CD14-positive monocyte (primary cell): ENCODE data around the gene DDX52. TPM values are rescaled to one million over a fixed set of nuclear protein-coding genes. Genes with fewer than 3 reads are reported as not detected.
"Not testable (repeated sequence)": the region's sequence is repeated elsewhere in the genome, so short reads cannot be mapped to it uniquely, and the experiment has no call there.

ENCODE experiments used
- DNase-seq, 3 donors: peaks; one replicate each; pipeline ENCODE4 v3.0.0-alpha.2; 2011 to 2022
- H2AFZ ChIP-seq: 2 replicates; pipeline ENCODE4 v1.6.0; 2012; ENCODE audit warnings: mild to moderate bottlenecking, low read depth, low read length, inconsistent platforms; ENCODE audit not compliant: insufficient read depth, poor library complexity, severe bottlenecking
- H3K27ac ChIP-seq, 2 donors: 1 replicate in 1 of 2; 2 replicates in 1 of 2; pipeline ENCODE4 v1.5.1; 2012 to 2013; ENCODE audit warnings: low read length in 2 of 2, control low read depth in 1 of 2, inconsistent platforms in 1 of 2, low read depth in 1 of 2, mild to moderate bottlenecking in 1 of 2
- H3K27me3 ChIP-seq, 2 donors: one replicate each; pipeline versions ENCODE4 v1.6.0 to v1.6.1; 2011 to 2013; ENCODE audit warnings: low read length in 2 of 2; ENCODE audit not compliant: control insufficient read depth in 2 of 2, insufficient read depth in 2 of 2
- H3K36me3 ChIP-seq, 2 donors: replicated peaks in 1 of 2; 1 replicate in 1 of 2; 2 replicates in 1 of 2; pipeline versions ENCODE4 v1.5.1 to v1.6.1; 2012 to 2013; ENCODE audit warnings: low read length in 2 of 2, control low read depth in 1 of 2, inconsistent platforms in 1 of 2, mild to moderate bottlenecking in 1 of 2; ENCODE audit not compliant: insufficient read depth in 2 of 2, control insufficient read depth in 1 of 2
- H3K4me1 ChIP-seq, 2 donors: 1 replicate in 1 of 2; 2 replicates in 1 of 2; pipeline versions ENCODE4 v1.5.1 to v1.6.1; 2012 to 2013; ENCODE audit warnings: low read length in 2 of 2, control low read depth in 1 of 2, inconsistent platforms in 1 of 2, mild to moderate bottlenecking in 1 of 2, moderate library complexity in 1 of 2; ENCODE audit not compliant: insufficient read depth in 2 of 2, control insufficient read depth in 1 of 2
- H3K4me2 ChIP-seq: replicated peaks from 2 replicates; pipeline ENCODE3; 2012; ENCODE audit warnings: low read length, moderate library complexity, mild to moderate bottlenecking; ENCODE audit not compliant: poor library complexity, severe bottlenecking; ENCODE audit errors: extremely low read depth
- H3K4me3 ChIP-seq, 3 experiments: fragments of 200-600 bp in 1 of 3; sonication (generic) in 1 of 3; replicated peaks in 1 of 3; 1 replicate in 2 of 3; 2 replicates in 1 of 3; pipeline ENCODE4 v1.5.1; 2011 to 2013; ENCODE audit warnings: low read length in 3 of 3, mild to moderate bottlenecking in 3 of 3, control low read depth in 2 of 3, low read depth in 2 of 3, inconsistent platforms in 1 of 3, moderate library complexity in 1 of 3
- H3K79me2 ChIP-seq: 2 replicates; pipeline ENCODE4 v1.6.0; 2012; ENCODE audit warnings: mild to moderate bottlenecking, control low read depth, inconsistent platforms, low read length, moderate library complexity; ENCODE audit not compliant: insufficient read depth
- H3K9ac ChIP-seq: 2 replicates; pipeline ENCODE4 v1.6.0; 2017; ENCODE audit warnings: low read length, mild to moderate bottlenecking; ENCODE audit not compliant: insufficient read depth, poor library complexity, severe bottlenecking
- H3K9me3 ChIP-seq, 2 donors: replicated peaks in 1 of 2; 1 replicate in 1 of 2; 2 replicates in 1 of 2; pipeline versions ENCODE4 v1.5.1 to v1.6.1; 2012 to 2013; ENCODE audit warnings: low read length in 2 of 2, control low read depth in 1 of 2; ENCODE audit not compliant: control insufficient read depth in 1 of 2, insufficient read depth in 1 of 2
- H4K20me1 ChIP-seq: 2 replicates; pipeline ENCODE4 v1.6.0; 2012; ENCODE audit warnings: mild to moderate bottlenecking, low read length, control low read depth, moderate library complexity; ENCODE audit not compliant: insufficient read depth
- H3K27ac Mint-ChIP-seq, 7 donors: one replicate each; pipeline ENCODE4 v1.8.0; 2020; ENCODE audit warnings: mild to moderate bottlenecking in 7 of 7, mixed read lengths in 7 of 7, moderate library complexity in 6 of 7, inconsistent platforms in 2 of 7
- H3K27me3 Mint-ChIP-seq, 3 donors: one replicate each; pipeline ENCODE4 v1.8.0; 2021 to 2022; ENCODE audit warnings: low read depth in 3 of 3, mild to moderate bottlenecking in 3 of 3, mixed read lengths in 3 of 3, moderate library complexity in 3 of 3, inconsistent platforms in 1 of 3
- H3K36me3 Mint-ChIP-seq, 2 donors: one replicate each; pipeline ENCODE4 v1.8.0; 2020; ENCODE audit warnings: mixed read lengths in 2 of 2, inconsistent platforms in 1 of 2, mild to moderate bottlenecking in 1 of 2
- H3K4me1 Mint-ChIP-seq: one replicate; pipeline ENCODE4 v1.8.0; 2020; ENCODE audit warnings: mild to moderate bottlenecking, mixed read lengths
- H3K4me3 Mint-ChIP-seq, 2 donors: one replicate each; pipeline ENCODE4 v1.8.0; 2020; ENCODE audit warnings: mild to moderate bottlenecking in 2 of 2, mixed read lengths in 2 of 2, moderate library complexity in 1 of 2
- H3K9me3 Mint-ChIP-seq, 7 donors: one replicate each; pipeline ENCODE4 v1.8.0; 2020 to 2022; ENCODE audit warnings: mixed read lengths in 7 of 7, mild to moderate bottlenecking in 6 of 7, moderate library complexity in 6 of 7, inconsistent platforms in 2 of 7
- CTCF ChIP-seq: fragments of 200-600 bp; IDR thresholded peaks from one replicate; pipeline ENCODE4 v1.8.0; 2022; ENCODE audit warnings: antibody characterized with exemption, mild to moderate bottlenecking
- WGBS: methylation state at CpG from one replicate; pipeline ENCODE4 v1.1.5; 2013; ENCODE audit warnings: missing lambda C conversion rate; ENCODE audit not compliant: insufficient coverage; 5-methylcytosine and 5-hydroxymethylcytosine counted together
- intact Hi-C, 2 donors: fragments of 100-400 bp; cut with micrococcal nuclease; formaldehyde crosslinking; loops; one replicate each; pipeline versions ENCODE4 v1.15.0 to v1.15.1; 2023
- polyA plus RNA-seq, 3 donors: library from polyadenylated mRNA; depleted of rRNA in 1 of 3; unstranded in 2 of 3; stranded (reverse) in 1 of 3; fragments of 300-500 nt in 2 of 3; fragments of >200 nt in 1 of 3; fragmentation: Illumina TruSeq in 2 of 3; gene quantifications; 1 replicate in 2 of 3; 2 replicates in 1 of 3; pipeline ENCODE4 v1.2.3, GENCODE V29; 2012 to 2021

Gene DDX52
- polyA plus RNA-seq, 3 donors = 6.4 to 11.3 (median 8.8) TPM

DNA sequence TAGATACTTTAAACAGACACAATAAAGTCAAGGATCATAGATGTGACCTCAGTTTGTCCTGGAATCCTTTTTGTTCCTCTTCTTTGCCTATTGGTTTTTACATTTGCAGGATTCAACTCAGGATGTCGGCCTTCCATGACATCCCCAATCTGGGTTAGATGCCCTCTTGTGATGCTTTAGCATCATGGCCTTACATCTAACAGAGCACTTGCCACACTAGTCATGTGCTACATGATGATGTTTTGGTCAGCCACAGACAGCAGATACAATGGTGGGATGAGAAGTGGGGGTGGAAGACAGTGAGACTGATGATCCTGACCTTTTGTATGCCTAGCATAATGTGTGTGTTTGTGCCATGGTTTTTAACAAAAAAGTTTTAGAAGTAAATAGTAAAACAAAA, 32.3 kb downstream of the DDX52 start:
- intact Hi-C loops = no loop called here
- no peak overlapping the region for H2AFZ ChIP-seq
- Mint-ChIP-seq H3K4me3 (no peak overlapping the region), H3K4me1 (peaks cover 24% of the 10 kb centered on the region), H3K9me3 (no peaks in the 10 kb centered on the region), H3K27me3 (no peaks in the 10 kb centered on the region), H3K36me3 (peaks cover 22 to 28% of the 10 kb centered on the region in 2 donors), H3K27ac (no peak overlapping the region)
- no peak for TF ChIP-seq CTCF
- no peak overlapping the region for H3K9ac ChIP-seq
- peaks cover 20 to 33% of the 10 kb centered on the region in 2 donors for H3K4me1 ChIP-seq
- 100% methylated on average over 1 of the region's 1 CpG for WGBS
- H3K27ac ChIP-seq = no peak overlapping the region
- H3K79me2 ChIP-seq = peaks cover 32% of the 10 kb centered on the region
- DNase-seq = no peak
- H3K9me3 ChIP-seq = no peaks in the 10 kb centered on the region
- peaks cover 21 to 40% of the 10 kb centered on the region in 2 donors for H3K36me3 ChIP-seq
- H3K4me2 ChIP-seq = no peak overlapping the region
- no peak overlapping the region for H3K4me3 ChIP-seq
- no peaks in the 10 kb centered on the region for H3K27me3 ChIP-seq
- H4K20me1 ChIP-seq = peaks cover 17% of the 10 kb centered on the region

- H3K36me3 Mint-ChIP-seq = peaks cover 19 to 24% of the 10 kb centered on the region in 2 donors
- peak overlapping the region in 5 of 7 donors; percentile 30 to 92 (median 82) for H3K27ac Mint-ChIP-seq
- intact Hi-C loops, DNase-seq, H3K9me3 Mint-ChIP-seq, H3K27me3 ChIP-seq, H3K27me3 Mint-ChIP-seq, H3K9me3 ChIP-seq: not testable (repeated sequence)
- H3K36me3 ChIP-seq = peaks cover 12 to 32% of the 10 kb centered on the region in 2 donors
- H4K20me1 ChIP-seq = peaks cover 27% of the 10 kb centered on the region
- peak overlapping the region; percentile 88 to 91 for H3K4me3 Mint-ChIP-seq
- peak overlapping the region; percentile 54 to 94 (median 86) for H3K4me3 ChIP-seq
- H2AFZ ChIP-seq = peak overlapping the region; percentile 94
- H3K9ac ChIP-seq = peak overlapping the region; percentile 96
- peak overlapping the region in 1 of 2 donors; percentile 86 for H3K27ac ChIP-seq
- H3K79me2 ChIP-seq = peaks cover 41% of the 10 kb centered on the region
- peaks cover 29% of the 10 kb centered on the region for H3K4me1 Mint-ChIP-seq
- H3K4me1 ChIP-seq = peaks cover 24 to 39% of the 10 kb centered on the region in 2 donors
- H3K4me2 ChIP-seq = peak overlapping the region; percentile 87
- 75% methylated on average over 1 of the region's 5 CpGs for WGBS
Measured at GRCh38 chr17:37610041-37610420, 33.2 kb downstream of the DDX52 start.
